ENCODE measurements around the gene B3GNT7.
"Not testable (repeated sequence)": the region's sequence is repeated elsewhere in the genome, so short reads cannot be mapped to it uniquely, and the experiment has no call there.

B3GNT7 gene

DNA sequence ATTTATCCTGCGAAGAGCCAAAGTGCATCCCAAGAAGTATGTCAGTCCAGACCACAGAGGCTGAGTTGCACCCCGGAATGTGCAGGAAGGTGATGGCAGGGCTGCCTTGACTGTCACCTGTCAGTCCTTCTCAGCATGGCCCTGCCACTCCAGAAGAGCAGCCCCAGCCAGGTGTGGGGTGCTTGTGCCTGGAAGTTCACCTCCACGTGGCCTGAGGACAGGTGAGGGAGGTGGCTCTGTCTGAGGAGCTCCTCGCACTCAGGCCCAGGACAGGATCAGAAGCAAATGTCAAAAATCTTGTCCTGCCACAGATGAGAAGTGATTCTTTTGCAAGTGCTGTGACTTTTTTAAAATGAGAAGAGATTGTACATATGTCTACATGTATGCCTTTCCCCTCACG is 31.4 kb upstream of the B3GNT7 start:
- DNase-seq (ENCODE audit: extremely low spot score, insufficient read length, low read depth) (no peak), FAIRE-seq (no peak)

DNA sequence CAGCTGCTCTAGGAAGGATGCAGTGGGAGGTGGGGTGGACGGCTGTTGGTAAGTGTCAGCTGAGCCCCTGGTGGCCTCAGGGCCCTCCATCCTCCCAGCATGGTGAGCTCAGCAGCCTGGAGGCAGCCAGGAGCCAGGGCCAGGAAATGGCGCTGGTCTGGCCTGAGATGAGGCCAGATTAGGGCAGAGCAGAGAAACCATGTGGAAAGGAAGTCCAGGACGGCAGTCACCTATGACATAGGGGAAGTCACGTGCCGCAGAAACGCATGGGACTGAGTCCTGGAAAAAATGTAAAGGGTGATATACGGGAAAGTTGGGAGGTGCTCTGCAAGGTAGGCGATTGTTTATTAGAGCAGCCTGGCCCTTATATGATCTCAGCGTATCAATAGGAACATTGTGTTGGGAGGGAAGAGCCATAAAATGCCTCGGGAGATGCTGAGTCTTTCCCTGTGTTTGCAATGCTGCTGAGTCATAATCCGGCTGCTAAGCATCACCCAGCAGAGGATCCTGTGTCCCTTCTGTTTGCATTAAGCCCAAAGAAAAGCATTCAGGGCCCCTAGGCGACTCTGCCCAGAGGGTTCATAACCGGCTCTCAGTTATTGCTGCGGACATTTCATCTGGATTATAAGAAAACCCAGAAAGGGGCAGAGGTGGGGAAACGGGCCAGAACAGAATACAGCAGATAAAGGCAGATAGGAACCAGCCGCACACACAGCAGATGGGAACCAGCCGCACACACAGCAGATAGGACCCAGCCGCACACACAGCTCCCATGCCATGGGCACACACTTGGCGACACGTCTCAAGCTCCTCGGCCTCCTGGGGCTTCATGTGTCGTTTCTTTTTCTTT is 30.3 kb upstream of the B3GNT7 start:
- no peak for FAIRE-seq

DNA sequence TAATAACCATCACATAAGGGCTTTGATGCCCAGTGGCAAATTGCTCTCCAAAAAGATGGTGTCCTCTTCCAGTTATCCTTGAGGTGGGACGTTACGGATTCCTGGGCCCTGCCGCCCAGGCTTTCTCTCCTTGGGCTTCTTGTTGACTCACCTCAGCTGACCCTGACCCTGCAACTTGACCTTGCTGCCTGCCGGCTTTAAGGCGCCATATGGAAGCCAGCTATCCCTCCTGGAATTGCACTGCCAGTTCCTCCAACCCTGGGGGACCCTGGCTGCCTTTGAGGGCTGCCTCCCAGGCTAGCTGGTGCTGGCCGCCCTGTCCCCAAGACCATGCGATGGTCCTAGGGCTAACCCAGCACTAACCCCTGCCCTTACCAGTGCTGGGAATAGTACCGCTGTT is 28.3 kb upstream of the B3GNT7 start:
- DNase-seq (ENCODE audit: extremely low spot score, insufficient read length, low read depth) = no peak
- no peak for FAIRE-seq

More for the DNA sequence above, 30.3 kb upstream of the B3GNT7 start:
- DNase-seq (ENCODE audit: extremely low spot score, insufficient read length, low read depth) = no peak

DNA sequence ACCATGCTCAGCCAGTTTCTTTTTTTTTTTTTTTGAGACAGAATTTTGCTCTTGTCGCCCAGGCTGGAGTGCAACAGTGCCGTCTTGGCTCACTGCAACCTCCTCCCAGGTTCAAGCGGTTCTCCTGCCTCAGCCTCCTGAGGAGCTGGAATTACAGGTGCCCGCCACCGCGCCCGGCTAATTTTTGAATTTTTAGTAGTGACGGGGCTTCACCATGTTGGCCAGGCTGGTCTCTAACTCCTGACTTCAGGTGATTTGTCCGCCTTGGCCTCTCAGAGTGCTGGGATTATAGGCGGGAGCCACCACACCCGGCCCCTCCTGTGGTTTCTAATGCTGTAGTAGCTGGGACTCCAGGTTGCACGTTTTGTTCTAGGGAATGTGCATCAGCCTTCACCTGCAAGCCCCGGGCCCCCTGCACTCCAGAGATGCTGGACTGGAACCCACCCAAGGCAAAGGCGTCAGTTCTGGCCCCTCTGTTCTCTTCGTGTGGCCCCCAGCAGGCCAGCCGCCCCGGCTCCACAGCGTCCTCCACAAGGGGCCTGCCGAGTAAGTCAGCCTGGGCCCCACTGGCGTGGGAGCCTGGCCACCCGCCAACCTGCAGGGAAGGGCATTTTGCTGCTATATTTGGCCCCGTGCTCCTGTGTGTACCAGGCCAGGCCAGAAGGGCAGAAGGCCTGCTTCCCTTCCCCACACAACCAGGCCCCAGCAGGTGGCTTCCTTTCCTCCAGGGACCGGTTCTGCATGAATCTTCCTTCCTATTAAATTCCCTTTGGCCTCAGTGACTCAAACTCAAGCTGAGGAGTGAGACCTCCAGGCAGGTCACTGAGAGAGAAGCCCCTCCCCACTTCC is 25.7 kb upstream of the B3GNT7 start:
- FAIRE-seq = no peak
- DNase-seq (ENCODE audit: extremely low spot score, insufficient read length, low read depth) = no peak

DNA sequence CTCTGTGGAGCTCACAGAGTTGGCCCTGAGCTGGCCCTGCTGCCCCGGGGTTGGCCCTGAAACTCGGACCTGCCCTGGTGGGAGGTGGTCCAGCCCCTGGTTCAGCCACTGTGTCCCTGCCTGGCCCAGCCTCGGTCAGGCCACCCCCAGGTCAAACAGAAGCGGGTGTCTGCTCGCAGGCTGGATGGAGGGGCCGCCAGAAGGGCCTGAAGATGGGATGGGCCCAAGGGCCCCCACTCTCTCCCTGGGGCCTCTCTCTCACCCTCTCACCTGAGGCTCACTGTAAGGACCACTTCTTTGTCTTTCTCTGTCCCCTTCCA is 25.1 kb upstream of the B3GNT7 start:
- DNase-seq (ENCODE audit: extremely low spot score, insufficient read length, low read depth) = no peak
- no peak for FAIRE-seq

DNA sequence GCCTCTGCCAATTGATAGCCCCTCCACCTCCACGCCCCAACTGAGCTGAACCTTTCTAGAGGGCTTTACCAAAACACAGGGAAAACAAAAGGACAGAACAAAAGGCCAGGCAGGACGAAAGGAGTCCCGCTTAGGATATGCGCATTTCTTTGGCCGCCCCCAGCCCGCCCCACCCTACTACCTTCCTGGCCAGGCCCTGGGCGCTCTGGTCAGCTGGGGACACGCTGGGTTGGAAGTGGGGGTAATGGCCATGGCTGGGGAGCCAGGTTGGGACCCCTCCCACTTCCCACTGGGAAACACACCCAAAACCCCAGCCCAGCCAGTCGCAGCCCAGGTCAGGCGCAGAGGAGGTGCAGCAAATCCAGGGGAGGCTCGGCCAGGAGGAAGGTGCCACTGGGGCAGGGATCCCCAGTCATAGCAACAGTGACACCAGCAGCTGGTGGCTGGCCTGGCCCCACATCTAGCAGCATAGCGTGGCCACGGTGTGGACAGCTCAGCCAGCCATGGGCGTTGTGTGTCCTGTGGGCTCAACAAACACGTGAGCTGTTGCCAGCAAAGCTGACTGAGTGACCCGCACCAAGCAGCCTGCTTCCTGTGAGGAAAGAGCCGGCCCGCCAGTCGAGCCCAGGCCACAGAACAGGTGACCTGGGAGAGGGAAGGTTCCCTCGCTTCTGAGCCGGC is 24.6 kb upstream of the B3GNT7 start:
- no peak for FAIRE-seq
- DNase-seq (ENCODE audit: extremely low spot score, insufficient read length, low read depth) = no peak

DNA sequence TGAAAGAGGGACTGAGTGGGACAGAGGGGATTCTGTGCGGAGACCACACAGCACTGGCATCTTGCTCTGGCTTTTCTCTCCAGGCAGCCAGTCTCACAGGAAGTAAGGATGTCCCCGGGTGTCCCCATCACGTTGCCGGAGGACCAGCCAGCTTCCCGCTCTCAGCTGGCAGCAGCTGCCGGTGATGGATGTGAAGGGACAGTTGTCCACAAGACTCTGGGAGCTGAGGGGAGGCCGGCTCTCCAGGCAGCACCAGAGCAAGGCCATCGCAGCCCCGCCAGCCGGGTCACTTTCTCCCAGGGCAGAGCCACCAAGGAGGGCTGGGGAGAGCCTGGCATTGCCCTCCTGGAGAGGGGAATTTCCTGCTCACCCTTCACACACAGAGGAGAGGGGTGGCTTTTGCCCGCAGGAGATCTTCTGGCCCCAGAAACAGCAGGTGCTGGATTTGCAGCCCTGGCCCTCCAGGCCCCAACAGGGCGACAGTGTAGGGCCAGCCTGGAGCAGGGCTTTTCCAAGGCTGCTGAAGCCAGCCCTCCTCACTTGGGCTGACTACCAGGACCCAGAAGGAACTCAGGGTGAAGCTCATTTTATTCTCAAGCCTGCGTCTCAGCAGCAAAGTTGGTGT is 24.0 kb upstream of the B3GNT7 start:
- FAIRE-seq = no peak
- no peak for DNase-seq (ENCODE audit: extremely low spot score, insufficient read length, low read depth)

DNA sequence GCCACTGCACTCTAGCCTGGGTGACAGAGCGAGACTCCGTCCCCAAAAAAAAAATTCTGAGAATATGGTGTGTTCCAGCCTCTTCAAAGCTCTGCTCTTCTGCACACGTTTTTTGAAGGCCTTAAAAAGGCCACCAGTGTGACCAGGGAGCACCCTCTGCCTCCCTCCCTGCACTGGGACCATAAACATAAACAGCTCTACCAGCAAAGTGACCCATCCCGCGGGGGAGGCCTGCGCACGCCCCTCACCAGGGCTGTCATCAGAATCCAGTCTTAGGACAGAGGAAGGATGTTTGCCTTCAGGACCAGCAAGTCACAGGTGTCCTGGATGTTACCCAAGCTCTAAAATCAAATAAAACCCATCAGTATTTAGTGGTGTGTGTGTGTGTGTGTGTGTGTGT is 23.2 kb upstream of the B3GNT7 start:
- FAIRE-seq (no peak), DNase-seq (ENCODE audit: extremely low spot score, insufficient read length, low read depth) (no peak)

DNA sequence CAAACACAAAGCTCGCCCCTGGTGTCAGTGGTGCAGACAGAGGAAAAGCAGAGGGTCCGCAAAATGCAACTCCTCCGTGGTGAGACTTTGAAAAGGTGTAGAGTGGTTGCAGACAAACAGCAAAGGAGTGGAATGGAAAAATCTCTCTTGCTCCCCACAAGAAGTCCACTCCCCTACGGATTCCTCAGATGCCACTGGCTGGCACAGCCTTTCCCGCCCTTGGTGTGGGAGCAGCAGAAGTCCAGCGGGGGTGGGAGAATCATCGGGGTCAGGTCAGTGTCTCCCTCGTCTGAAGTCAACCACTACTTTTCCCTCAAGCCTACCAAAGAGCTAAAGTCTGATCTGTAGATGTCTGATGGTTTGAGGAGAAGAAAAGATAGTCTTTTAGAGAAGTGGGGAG is 22.3 kb upstream of the B3GNT7 start:
- FAIRE-seq = no peak
- no peak for DNase-seq (ENCODE audit: extremely low spot score, insufficient read length, low read depth)

DNA sequence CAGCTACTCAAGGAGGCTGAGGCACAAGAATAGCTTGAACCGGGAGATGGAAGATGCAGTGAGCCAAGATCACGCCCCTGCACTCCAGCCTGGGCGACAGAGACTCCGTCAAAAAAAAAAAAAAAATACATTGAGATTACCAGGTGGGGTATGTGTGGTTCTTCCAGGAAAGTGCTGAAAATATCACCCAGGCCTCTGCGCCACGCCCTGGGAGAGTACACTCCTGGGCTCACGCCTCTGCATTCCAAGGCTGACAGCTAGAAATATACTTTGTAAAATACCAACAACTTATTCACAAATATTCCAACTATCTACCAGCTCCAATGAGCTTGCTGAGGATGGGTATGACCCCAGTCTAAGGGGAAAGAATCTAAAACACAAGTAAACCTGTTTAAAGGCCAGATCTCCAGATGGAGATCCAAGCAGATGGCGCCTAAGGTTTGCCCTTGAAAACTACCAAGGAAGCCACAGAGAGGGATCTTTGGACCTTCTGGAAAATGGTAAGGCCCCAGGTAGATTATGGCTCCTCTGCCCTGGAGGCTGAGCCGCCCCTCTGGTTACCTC is 21.6 kb upstream of the B3GNT7 start:
- DNase-seq (ENCODE audit: extremely low spot score, insufficient read length, low read depth) (no peak), FAIRE-seq (no peak)

DNA sequence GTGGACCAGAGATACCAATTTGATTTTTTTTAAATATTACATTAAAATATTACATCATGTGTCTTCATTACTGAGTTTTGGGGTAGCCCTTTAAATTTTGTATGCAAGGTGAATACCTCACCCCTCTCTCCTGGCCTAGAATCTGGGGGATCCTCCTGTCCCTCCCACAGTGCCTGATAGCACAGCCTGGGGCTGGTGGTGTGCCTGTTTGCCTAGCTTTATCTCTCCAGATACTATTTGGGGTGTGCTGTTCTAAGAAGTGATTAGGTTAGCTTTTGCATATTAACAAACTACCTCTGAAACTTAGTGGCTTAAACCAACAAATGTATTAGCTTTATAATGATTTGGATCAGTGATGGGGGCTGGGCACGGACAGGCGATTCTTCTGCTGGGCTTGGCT is 20.7 kb upstream of the B3GNT7 start:
- no peak for FAIRE-seq
- no peak for DNase-seq (ENCODE audit: extremely low spot score, insufficient read length, low read depth)

DNA sequence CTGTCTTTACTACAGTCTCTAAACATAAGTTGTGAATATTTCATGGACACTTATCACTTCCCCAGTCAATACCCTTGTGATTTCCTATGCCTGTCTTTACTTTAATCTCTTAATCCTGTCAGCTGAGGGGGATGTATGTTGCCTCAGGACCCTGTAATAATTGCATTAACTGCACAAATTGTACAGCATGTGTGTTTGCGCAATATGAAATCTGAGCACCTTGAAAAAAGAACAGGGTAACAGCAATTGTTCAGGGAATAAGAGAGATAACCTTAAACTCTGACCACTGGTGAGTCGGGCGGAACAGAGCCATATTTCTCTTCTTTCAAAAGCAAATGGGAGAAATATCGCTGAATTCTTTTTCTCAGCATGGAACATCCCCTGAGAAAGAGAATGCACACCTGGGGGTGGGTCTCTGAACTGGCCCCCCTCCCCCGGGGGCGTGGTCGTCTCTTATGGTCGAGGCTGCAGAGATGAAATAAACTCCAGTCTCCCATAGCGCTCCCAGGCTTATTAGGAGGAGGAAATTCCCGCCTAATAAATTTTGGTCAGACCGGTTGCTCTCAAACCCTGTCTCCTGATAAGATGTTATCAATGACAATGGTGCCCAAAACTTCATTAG is 19.4 kb upstream of the B3GNT7 start:
- FAIRE-seq = not testable (repeated sequence)

DNA sequence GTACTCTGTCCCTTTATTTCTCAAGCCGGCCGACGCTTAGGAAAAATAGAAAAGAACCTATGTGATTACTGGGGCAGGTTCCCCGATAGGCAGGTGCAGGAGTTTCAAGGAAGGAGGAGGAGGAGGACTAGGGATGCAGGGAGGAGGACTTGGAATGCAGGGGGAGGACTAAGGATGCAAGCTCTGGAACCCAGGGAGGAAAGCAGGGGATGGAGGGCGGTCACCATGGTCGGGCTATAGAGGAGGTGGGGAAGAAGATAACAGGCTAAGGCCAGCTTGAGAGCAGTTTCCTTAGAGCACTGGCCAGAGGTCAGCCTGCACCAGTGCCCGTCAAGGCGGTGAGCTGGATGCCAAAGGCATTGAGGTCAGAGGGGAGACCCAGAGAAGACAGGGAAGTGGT is 18.7 kb upstream of the B3GNT7 start:
- DNase-seq (ENCODE audit: extremely low spot score, insufficient read length, low read depth) = no peak
- FAIRE-seq = no peak

More for the DNA sequence above, 19.4 kb upstream of the B3GNT7 start:
- not testable (repeated sequence) for DNase-seq (ENCODE audit: extremely low spot score, insufficient read length, low read depth)

DNA sequence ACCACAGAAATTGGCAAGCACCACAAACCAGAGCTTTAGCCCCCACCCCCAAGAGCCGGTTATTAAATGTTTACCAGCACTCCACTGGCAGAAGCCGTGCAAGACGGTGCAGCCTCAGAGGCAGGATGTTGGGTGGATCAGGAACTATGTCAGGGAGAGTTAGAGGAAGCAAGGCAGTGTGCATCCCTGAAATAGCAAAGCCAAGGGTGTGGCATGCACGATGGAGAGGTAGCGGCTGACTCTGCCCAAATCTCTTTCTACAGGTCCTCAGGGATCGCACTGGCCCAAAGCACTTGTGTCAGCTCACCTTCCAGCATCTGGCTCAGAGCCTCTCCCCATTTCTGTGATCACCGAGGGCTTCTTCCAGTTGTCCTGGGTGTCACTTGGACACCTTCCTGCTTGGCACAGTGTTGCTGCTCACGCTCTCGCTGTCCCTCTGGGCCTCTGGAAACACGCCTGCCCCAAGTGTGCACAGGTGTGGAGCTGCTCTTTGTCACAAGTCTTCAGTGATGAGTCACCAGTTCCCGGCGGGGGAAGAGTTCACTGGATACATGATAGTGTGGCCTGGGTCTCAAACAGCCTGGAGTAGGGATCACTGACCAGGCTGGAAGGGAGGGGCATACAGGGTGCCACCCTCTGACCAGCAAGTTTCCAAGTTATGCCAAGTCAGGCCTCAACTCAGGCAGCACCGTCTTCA is 17.3 kb upstream of the B3GNT7 start:
- FAIRE-seq = no peak
- no peak for DNase-seq (ENCODE audit: extremely low spot score, insufficient read length, low read depth)

DNA sequence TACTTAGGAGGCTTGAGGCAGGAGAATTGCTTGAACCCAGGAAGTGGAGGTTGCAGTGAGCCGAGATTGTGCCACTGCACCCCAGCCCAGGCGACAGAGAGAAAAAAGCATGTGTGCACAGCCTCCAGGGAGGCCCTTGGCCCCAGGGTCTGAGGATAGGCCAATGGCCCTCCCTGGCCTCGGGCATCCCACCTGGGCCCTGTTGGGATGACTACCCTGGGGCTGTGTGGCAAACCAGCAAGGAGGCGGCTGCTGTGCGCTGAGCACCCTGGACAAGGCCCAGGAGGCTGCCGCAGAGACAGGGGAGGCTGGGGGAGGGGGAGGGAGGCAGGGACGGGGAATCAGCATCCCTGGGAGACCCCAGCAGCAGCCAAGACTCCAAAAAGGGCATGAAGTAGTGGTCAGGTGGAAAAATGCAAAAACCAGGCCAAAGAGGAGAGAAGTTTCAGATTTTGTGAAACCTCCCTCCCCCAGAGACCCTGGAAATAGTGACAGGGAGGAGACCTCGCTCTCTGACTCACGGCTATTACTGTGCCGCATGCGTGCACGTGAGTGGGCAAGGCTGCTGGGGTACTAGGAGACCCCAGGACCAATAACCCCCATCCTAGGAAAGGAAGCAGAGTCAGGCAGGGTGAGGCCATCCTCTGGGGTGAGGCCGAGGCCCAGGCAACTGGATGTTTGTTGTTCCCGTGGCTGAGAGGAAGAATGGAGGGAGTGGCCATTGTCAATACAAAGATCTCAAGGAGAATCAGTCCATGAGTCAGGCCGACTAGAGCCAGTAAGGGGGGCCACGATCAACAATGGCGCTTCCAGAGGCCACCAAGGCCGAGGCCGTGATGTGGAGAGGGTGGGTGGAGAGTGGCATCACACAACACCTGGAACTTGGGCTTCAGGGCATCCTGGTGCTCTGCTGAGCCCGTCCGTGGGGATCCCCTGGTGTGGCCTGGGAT is 16.0 kb upstream of the B3GNT7 start:
- FAIRE-seq = no peak
- DNase-seq (ENCODE audit: extremely low spot score, insufficient read length, low read depth) = no peak

DNA sequence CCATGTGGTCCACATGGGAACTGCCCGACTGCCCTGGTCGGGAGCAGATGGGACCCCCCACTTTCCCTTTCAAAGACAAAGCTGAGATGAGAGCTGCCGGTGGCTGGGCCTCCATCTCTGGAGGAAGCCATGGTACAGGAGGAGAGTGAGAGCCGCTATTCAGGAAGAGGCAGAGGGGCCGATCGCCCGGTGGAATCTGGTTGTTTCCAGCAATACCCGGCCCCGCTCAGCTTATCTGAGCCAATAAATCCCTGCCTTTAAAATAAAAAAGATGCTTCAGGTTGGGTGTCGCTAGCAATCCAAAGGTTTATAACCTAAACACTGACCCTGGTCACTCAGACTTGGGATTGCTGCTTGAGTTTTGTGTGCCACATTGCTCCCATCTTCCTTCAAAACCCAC is 15.2 kb upstream of the B3GNT7 start:
- FAIRE-seq = no peak
- DNase-seq (ENCODE audit: extremely low spot score, insufficient read length, low read depth) = no peak

DNA sequence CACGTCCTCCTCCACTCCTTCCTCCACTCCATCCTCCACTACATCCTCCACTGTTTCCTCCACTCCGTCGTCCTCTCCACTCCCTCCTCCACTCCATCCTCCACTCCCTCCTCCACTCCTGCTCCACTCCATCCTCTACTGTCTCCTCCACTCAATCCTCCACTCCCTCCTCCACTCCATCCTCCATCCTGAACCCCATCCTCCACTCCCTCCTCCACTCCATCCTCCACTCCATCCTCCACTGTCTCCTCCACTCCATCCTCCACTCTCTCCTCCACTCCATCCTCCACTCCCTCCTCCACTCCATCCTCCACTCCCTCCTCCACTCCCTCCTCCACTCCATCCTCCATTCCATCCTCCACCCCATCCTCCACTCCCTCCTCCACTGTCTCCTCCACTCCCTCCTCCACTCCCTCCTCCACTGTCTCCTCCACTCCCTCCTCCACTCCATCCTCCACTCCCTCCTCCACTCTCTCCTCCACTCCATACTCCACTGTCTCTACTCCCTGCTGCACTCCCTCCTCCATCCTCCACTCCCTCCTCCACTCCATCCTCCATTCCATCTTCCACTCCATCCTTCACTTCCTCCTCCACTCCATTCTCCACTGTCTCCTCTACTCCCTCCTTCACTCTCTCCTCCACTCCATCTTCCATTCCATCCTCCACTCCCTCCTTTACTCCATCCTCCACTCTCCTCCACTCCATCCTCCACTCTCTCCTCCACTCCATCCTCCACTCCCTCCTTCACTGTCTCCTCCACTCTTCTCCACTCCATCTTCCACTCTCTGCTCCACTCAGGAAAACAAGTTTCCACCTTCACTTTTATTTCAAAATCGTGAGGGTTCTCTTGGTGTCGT is 14.3 kb upstream of the B3GNT7 start:
- FAIRE-seq = no peak
- DNase-seq (ENCODE audit: extremely low spot score, insufficient read length, low read depth) = no peak

Data from GM18507 (cell line).